K562 (cell line): ENCODE measurements around the gene CADM2. TPM values are rescaled to one million over a fixed set of nuclear protein-coding genes. Genes with fewer than 3 reads are reported as not detected.

Source experiments
- ATAC-seq: fragments of 200-7000 bp; cut with Tn5 transposase; 3 replicates; pipeline ENCODE4 v1.9.1; 2020; ENCODE audit warnings: moderate library complexity
- BruUV-seq: library from RNA; stranded (reverse); fragments of 400-500 nt; replicated peaks from 2 replicates; lab custom pipeline; 2021; lab: Mats Ljungman, UMichigan
- CTCF ChIA-PET: fragments of 300-600 bp; formaldehyde crosslinking; extraction: SDS; loops from one replicate; lab custom pipeline; 2021; ENCODE audit warnings: low intra/inter-chr PET ratio; lab: Yijun Ruan, JAX
- POLR2A ChIA-PET: fragments of 300-600, 350-650 bp; sonication (Branson Sonifier 250); formaldehyde crosslinking; extraction: SDS; loops from one replicate; lab custom pipeline; 2021; ENCODE audit warnings: antibody characterized with exemption, inconsistent platforms; lab: Yijun Ruan, JAX
- DNase-seq, 4 experiments: peaks; one replicate each; pipeline versions ENCODE4 v3.0.0 to v3.0.0-alpha.2; 2011 to 2018; ENCODE audit warnings: low spot score in 3 of 4, mixed read lengths in 3 of 4; ENCODE audit errors: extremely low read depth in 1 of 4
- FAIRE-seq: peaks from 2 replicates; lab custom pipeline; 2011; peaks lifted over from hg19 to GRCh38; lab: Jason Lieb, UNC
- H2AFZ ChIP-seq: 2 replicates; pipeline ENCODE4 v1.6.0; 2011; ENCODE audit warnings: low read depth, low read length, control low read depth, inconsistent platforms
- H3K27ac ChIP-seq: fragments of 200-600 bp; 3 replicates; pipeline ENCODE4 v1.8.0; 2011; ENCODE audit warnings: low read depth, mild to moderate bottlenecking, control low read depth, inconsistent platforms, low read length, moderate library complexity, mixed read lengths; ENCODE audit errors: extremely low read depth
- H3K27me3 ChIP-seq, 2 experiments: fragments of 300-600 bp in 1 of 2; 2 replicates in 1 of 2; 3 replicates in 1 of 2; pipeline versions ENCODE4 v1.6.0 to v1.8.0; 2011; ENCODE audit warnings: inconsistent platforms in 2 of 2, low read length in 2 of 2, mild to moderate bottlenecking in 1 of 2, mixed read lengths in 1 of 2, moderate library complexity in 1 of 2; ENCODE audit not compliant: control insufficient read depth in 2 of 2, insufficient read depth in 2 of 2
- H3K36me3 ChIP-seq: fragments of 300-600 bp; 3 replicates; pipeline ENCODE4 v1.8.0; 2011; ENCODE audit warnings: mild to moderate bottlenecking, low read length, inconsistent platforms; ENCODE audit not compliant: control insufficient read depth, insufficient read depth
- H3K4me1 ChIP-seq, 2 experiments: fragments of 200-600 bp in 1 of 2; replicated peaks in 1 of 2; 2 replicates in 1 of 2; 3 replicates in 1 of 2; pipeline versions ENCODE4 v1.5.1 to v1.8.0; 2011; ENCODE audit warnings: inconsistent platforms in 2 of 2, low read length in 2 of 2, mild to moderate bottlenecking in 1 of 2, mixed read lengths in 1 of 2, moderate library complexity in 1 of 2; ENCODE audit not compliant: control insufficient read depth in 2 of 2, insufficient read depth in 2 of 2
- H3K4me2 ChIP-seq: 2 replicates; pipeline ENCODE4 v1.6.1; 2011; ENCODE audit warnings: low read length, control low read depth, inconsistent platforms, mixed read lengths; ENCODE audit not compliant: insufficient read depth
- H3K4me3 ChIP-seq: fragments of 200-600 bp; sonication (generic), shearing (Covaris generic); 2 replicates; pipeline ENCODE4 v1.5.1; 2016; ENCODE audit warnings: control low read depth, inconsistent platforms
- H3K79me2 ChIP-seq: fragments of 200-600 bp; 3 replicates; pipeline ENCODE4 v1.8.0; 2011; ENCODE audit warnings: low read length, inconsistent platforms; ENCODE audit not compliant: control insufficient read depth, insufficient read depth
- H3K9ac ChIP-seq, 2 experiments: 2 replicates each; pipeline versions ENCODE4 v1.6.0 to v1.6.1; 2011; ENCODE audit warnings: low read depth in 2 of 2, low read length in 2 of 2, control low read depth in 1 of 2, inconsistent platforms in 1 of 2, mild to moderate bottlenecking in 1 of 2, mixed read lengths in 1 of 2; ENCODE audit not compliant: insufficient read depth in 1 of 2
- H3K9me1 ChIP-seq: one replicate; pipeline ENCODE4 v1.6.0; 2011; ENCODE audit warnings: inconsistent platforms, mild to moderate bottlenecking, low read length, moderate library complexity; ENCODE audit not compliant: control insufficient read depth, insufficient read depth
- H3K9me3 ChIP-seq: replicated peaks from 2 replicates; pipeline ENCODE4 v1.5.1; 2011; ENCODE audit warnings: low read depth, low read length, inconsistent platforms; ENCODE audit not compliant: control insufficient read depth, insufficient read depth
- H4K20me1 ChIP-seq: replicated peaks from 2 replicates; pipeline ENCODE4 v1.6.1; 2011; ENCODE audit warnings: low read length, inconsistent platforms, mixed read lengths; ENCODE audit not compliant: control insufficient read depth, insufficient read depth
- ATF6 ChIP-seq: sonication (generic); formaldehyde crosslinking; IDR thresholded peaks from 2 replicates; pipeline ENCODE4 v1.4.0; 2020; ENCODE audit warnings: mild to moderate bottlenecking, missing genetic modification reagents
- ELF4 ChIP-seq: fragments of 450-650 bp; formaldehyde crosslinking; IDR thresholded peaks from 2 replicates; pipeline ENCODE4 v1.4.0; 2022; ENCODE audit warnings: missing genetic modification characterization
- ETS2 ChIP-seq: IDR thresholded peaks from 2 replicates; pipeline ENCODE4 v1.6.1; 2016; ENCODE audit warnings: borderline replicate concordance, missing genetic modification characterization, mild to moderate bottlenecking, moderate library complexity, missing compliant biosample characterization; ENCODE audit not compliant: poor library complexity, severe bottlenecking
- GATA2 ChIP-seq: sonication (generic); formaldehyde crosslinking; IDR thresholded peaks from 2 replicates; pipeline ENCODE4 v1.4.0; 2020; ENCODE audit warnings: mild to moderate bottlenecking, missing genetic modification reagents
- JUND ChIP-seq, 2 experiments: IDR thresholded peaks; 2 replicates in 1 of 2; 3 replicates in 1 of 2; pipeline ENCODE4 v1.6.1; 2011; ENCODE audit warnings: borderline replicate concordance in 2 of 2, low read depth in 2 of 2, low read length in 2 of 2, improper control_type of control experiment in 1 of 2, missing biosample characterization in 1 of 2, missing genetic modification characterization in 1 of 2, missing genetic modification reagents in 1 of 2
- LEF1 ChIP-seq: fragments of 450-650 bp; IDR thresholded peaks from 2 replicates; pipeline ENCODE4 v1.6.1; 2016; ENCODE audit warnings: mild to moderate bottlenecking
- PHF21A ChIP-seq: fragments of 450-650 bp; IDR thresholded peaks from 2 replicates; pipeline ENCODE4 v1.6.1; 2017; ENCODE audit warnings: low read depth, borderline replicate concordance
- POU5F1 ChIP-seq: fragments of 150-350 bp; IDR thresholded peaks from 2 replicates; pipeline ENCODE4 v1.6.1; 2014; ENCODE audit warnings: borderline replicate concordance, low read length, low read depth, mild to moderate bottlenecking; ENCODE audit not compliant: partially characterized antibody
- SAP30 ChIP-seq: fragments of 200-600 bp; sonication (generic); IDR thresholded peaks from 2 replicates; pipeline ENCODE4 v1.6.1; 2012; ENCODE audit warnings: borderline replicate concordance, low read depth, mild to moderate bottlenecking, moderate library complexity, low read length, control low read depth, inconsistent platforms; ENCODE audit not compliant: insufficient read depth, poor library complexity, severe bottlenecking
- ZBTB8A ChIP-seq: fragments of 450-650 bp; IDR thresholded peaks from 2 replicates; pipeline ENCODE4 v1.6.1; 2018; ENCODE audit warnings: mild to moderate bottlenecking, moderate library complexity; ENCODE audit not compliant: partially characterized antibody
- ZNF217 ChIP-seq: sonication (generic); formaldehyde crosslinking; IDR thresholded peaks from 2 replicates; pipeline ENCODE4 v1.8.0; 2022; ENCODE audit warnings: mild to moderate bottlenecking, missing genetic modification reagents
- ZNF311 ChIP-seq: fragments of 250-450 bp; sonication (Bioruptor Pico); IDR thresholded peaks from 2 replicates; pipeline ENCODE4 v1.4.0; 2020; ENCODE audit warnings: mild to moderate bottlenecking, moderate library complexity
- ZNF408 ChIP-seq: fragments of 250-450 bp; sonication (Bioruptor Pico); IDR thresholded peaks from 2 replicates; pipeline ENCODE4 v1.4.0; 2020; ENCODE audit warnings: low read depth, mild to moderate bottlenecking, moderate library complexity
- WGBS: fragments of 100-300 bp; shearing (Covaris generic); methylation state at CpG from one replicate; pipeline ENCODE4 v1.1.6; 2016; ENCODE audit warnings: low coverage, mixed read lengths; ENCODE audit not compliant: insufficient coverage; ENCODE audit errors: missing lambda C conversion rate; 5-methylcytosine and 5-hydroxymethylcytosine counted together
- in situ Hi-C: fragments of 300-500 bp; cut with MboI; formaldehyde crosslinking; loops from 4 replicates; pipeline ENCODE4 v1.15.0; 2018; ENCODE audit warnings: inconsistent platforms, mixed read lengths
- intact Hi-C: fragments of 100-400 bp; cut with micrococcal nuclease; formaldehyde crosslinking; loops from 2 replicates; pipeline ENCODE4 v1.14.2; 2022
- polyA plus RNA-seq, 8 experiments: library from polyadenylated mRNA; depleted of rRNA in 4 of 8; stranded (reverse) in 5 of 8; unstranded in 3 of 8; fragments of >200 nt; fragmentation: Nextera tagmentation in 2 of 8; fragmentation: Illumina TruSeq in 1 of 8; extraction: Ambion mirVana in 2 of 8; extraction: Trizol in 1 of 8; gene quantifications; 2 replicates each; pipeline versions ENCODE4 v1.2.1 to v1.2.3, GENCODE V29; 2011 to 2014; ENCODE audit warnings: inconsistent platforms in 1 of 8, missing spikeins in 1 of 8
- total RNA-seq, 7 experiments: library from RNA; depleted of rRNA in 6 of 7; stranded (reverse); fragments of >200 nt in 6 of 7; fragmentation: Illumina TruSeq in 2 of 7; extraction: Trizol in 2 of 7; gene quantifications; 2 replicates each; pipeline versions ENCODE4 v1.2.1 to v1.2.3, GENCODE V29; 2011 to 2021; ENCODE audit warnings: low replicate concordance in 1 of 7

The CADM2 gene
- total and polyA plus RNA-seq, 9 of the 15 experiments (the other 6 are each of a cell fraction or from before 2014, with no cell fraction given) = 0.11 to 3.2 (median 0.95) TPM

- no peak for ATAC-seq
Measured at GRCh38 chr3:85164436-85164835, 205.6 kb downstream of the CADM2 start.

More at GRCh38 chr3:85164436-85164835, 205.6 kb downstream of the CADM2 start:
- no peak overlapping the region for H3K9ac ChIP-seq
- TF ChIP-seq ELF4 (CRISPR knock-in tag) (no peak), ETS2 (tag) (no peak), ZNF311 (CRISPR knock-in tag) (no peak), SAP30 (no peak), ZNF217 (CRISPR knock-in tag) (no peak), ZNF408 (CRISPR knock-in tag) (no peak), GATA2 (no peak), POU5F1 (no peak), ZBTB8A (no peak), ATF6 (no peak), PHF21A (no peak), LEF1 (no peak), JUND (IDR thresholded peaks at IDR 0.05; ENCODE audit: borderline replicate concordance, low read depth, low read length) (no peak), JUND (tag; IDR thresholded peaks at IDR 0.05; ENCODE audit: borderline replicate concordance, low read depth, low read length) (no peak)
- 0% methylated on average over 1 of the region's 1 CpG for WGBS
- ChIA-PET CTCF (no interaction called here), POLR2A (no interaction called here)
- no peak overlapping the region for H3K4me2 ChIP-seq
- no peak overlapping the region for H3K27ac ChIP-seq
- H3K9me3 ChIP-seq = no peaks in the 10 kb centered on the region
- H3K79me2 ChIP-seq = no peaks in the 10 kb centered on the region
- no peak overlapping the region for H3K4me3 ChIP-seq
- H3K36me3 ChIP-seq = no peaks in the 10 kb centered on the region
- FAIRE-seq (no peak), DNase-seq (no peak)
- BruUV-seq = no TSS peak
- no peaks in the 10 kb centered on the region for H4K20me1 ChIP-seq
- intact Hi-C loops (no loop called here), in situ Hi-C loops (no loop called here)
- H2AFZ ChIP-seq = no peak overlapping the region
- no peaks in the 10 kb centered on the region for H3K9me1 ChIP-seq
- H3K4me1 ChIP-seq = no peaks in the 10 kb centered on the region
- H3K27me3 ChIP-seq = no peaks in the 10 kb centered on the region
